Fibroblast of mammary gland (primary cell): Measurements from ENCODE around the gene GRID2.

ENCODE experiments used
- DNase-seq: peaks from one replicate; pipeline ENCODE4 v3.0.0-alpha.2; 2010; ENCODE audit warnings: low read depth
- H3K4me3 ChIP-seq: 2 replicates; pipeline ENCODE4 v1.5.1; 2011; ENCODE audit warnings: low read depth, mild to moderate bottlenecking, low read length, moderate library complexity; ENCODE audit not compliant: control insufficient read depth
- TF ChIP-seq, protein P1 (sequence below): conservative IDR thresholded peaks from 2 replicates; pipeline ENCODE4 v1.5.1; 2011; ENCODE audit warnings: low read depth, low read length, inconsistent platforms; ENCODE audit not compliant: control insufficient read depth, insufficient read depth

Gene GRID2

DNA sequence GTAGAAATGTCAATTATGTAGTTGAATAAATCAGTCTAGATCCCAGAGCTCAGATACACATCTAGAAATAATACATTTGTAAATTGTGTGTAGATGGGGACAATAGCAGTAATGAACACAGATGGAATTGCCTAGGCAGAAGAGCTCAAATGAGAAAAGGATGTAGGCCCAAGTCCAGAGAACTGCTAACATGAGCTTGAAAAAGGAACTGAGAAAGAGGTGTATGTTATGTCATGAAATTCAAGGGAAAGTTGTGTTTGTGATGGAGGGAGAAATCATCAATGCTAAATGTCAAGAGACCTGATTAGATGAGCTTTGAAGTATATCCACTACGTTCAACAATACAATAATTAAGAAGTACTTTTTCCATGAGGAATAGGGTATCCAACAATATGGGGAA lies 1148.2 kb downstream of the GRID2 start:
- DNase-seq = no peak
- TF ChIP-seq, protein P1, sequence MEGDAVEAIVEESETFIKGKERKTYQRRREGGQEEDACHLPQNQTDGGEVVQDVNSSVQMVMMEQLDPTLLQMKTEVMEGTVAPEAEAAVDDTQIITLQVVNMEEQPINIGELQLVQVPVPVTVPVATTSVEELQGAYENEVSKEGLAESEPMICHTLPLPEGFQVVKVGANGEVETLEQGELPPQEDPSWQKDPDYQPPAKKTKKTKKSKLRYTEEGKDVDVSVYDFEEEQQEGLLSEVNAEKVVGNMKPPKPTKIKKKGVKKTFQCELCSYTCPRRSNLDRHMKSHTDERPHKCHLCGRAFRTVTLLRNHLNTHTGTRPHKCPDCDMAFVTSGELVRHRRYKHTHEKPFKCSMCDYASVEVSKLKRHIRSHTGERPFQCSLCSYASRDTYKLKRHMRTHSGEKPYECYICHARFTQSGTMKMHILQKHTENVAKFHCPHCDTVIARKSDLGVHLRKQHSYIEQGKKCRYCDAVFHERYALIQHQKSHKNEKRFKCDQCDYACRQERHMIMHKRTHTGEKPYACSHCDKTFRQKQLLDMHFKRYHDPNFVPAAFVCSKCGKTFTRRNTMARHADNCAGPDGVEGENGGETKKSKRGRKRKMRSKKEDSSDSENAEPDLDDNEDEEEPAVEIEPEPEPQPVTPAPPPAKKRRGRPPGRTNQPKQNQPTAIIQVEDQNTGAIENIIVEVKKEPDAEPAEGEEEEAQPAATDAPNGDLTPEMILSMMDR = no peak
- H3K4me3 ChIP-seq = no peak overlapping the region

GRCh38 chr4:93461541-93461940 lies 1157.8 kb downstream of the GRID2 start:
- H3K4me3 ChIP-seq = no peak overlapping the region
- TF ChIP-seq, protein P1 = no peak
- DNase-seq = no peak

DNA sequence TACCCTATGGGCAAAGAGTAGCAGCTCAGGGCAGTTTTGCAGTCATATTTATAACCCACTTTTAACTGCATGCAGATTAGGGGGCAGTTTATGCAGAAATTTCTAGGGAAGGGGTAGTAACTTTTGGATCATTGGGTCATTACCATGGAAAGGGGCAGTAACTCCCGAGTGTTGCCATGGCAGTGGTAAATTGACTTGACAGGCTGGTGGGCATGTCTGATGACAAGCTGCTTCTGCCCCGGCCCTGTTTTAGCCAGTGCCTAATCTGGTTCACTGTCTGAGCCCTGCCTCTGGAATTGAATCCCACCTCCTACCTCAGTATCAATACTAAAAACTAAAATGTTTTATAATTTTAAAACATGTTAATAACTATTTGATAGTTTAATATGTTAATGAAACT lies 1162.7 kb downstream of the GRID2 start:
- TF ChIP-seq, protein P1 = no peak
- no peak overlapping the region for H3K4me3 ChIP-seq
- DNase-seq = no peak

DNA sequence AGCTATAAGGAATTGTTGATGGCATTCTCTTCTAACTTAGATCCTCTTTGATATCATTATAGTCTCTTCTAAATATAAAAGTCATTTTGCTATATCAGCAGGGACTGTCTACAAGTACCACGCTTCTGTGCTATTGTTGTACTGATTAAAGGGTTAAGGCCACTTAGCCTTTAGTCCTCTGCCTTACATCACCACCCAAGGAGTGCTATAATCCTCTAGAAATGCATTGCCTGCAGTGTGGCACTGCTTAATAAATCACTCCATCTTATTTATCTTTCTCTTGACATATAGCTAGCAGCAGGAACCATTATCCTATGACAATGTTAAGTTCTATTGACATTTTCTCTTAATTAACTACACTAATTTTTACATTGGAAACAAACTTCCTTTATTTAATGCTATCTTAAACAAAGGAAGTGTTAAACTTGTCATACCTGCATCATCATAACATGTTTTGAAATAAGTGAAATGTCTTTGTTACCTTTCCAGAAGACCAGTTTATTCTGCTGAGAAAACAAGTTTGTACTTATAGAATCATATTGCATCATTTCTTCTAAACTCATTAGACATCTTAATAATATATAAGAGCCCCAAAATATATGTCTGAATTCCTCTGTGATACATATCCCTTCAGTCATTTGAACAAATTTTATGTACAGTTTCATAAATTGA lies 1163.9 kb downstream of the GRID2 start:
- no peak overlapping the region for H3K4me3 ChIP-seq
- DNase-seq = no peak
- TF ChIP-seq, protein P1 = no peak

DNA sequence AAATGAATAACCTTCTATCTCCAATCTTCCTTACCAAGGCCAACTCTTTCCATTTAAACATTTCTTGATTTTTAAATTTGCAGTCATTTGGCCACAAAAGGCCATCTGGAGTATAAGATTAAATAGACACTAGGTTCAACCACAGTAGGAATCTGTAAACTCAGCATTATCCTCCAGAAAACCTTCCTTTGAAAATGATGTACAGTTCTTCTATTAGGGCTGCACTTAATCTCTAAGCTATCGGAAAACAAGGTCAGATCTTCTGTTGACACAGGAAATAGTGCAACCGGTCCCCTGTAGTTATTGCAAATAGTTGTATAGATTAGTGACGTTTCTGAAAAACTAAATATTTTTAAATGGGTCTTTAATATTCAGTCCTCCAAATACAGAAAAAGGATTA lies 1165.8 kb downstream of the GRID2 start:
- TF ChIP-seq, protein P1 = no peak
- no peak for DNase-seq
- no peak overlapping the region for H3K4me3 ChIP-seq

DNA sequence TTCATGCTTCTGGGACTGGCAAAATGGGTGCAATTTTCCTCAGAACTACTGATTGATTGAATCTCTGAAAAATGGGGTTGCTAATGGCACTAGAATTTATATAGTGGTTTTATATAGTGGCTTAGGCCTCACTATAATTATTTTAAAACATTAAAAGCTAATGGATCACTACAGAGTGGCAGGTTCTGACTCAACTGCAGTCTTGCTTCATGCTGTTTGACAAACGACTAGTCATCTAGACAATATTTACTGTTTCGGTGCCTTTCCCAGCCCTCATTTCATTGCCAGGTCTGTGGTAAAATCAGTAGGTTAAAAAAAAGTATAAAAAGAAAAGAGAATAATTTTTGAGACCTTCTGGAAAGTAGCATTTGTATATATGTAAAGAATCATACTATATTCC lies 1172.0 kb downstream of the GRID2 start:
- no peak for DNase-seq
- H3K4me3 ChIP-seq = no peak overlapping the region
- TF ChIP-seq, protein P1 = no peak

DNA sequence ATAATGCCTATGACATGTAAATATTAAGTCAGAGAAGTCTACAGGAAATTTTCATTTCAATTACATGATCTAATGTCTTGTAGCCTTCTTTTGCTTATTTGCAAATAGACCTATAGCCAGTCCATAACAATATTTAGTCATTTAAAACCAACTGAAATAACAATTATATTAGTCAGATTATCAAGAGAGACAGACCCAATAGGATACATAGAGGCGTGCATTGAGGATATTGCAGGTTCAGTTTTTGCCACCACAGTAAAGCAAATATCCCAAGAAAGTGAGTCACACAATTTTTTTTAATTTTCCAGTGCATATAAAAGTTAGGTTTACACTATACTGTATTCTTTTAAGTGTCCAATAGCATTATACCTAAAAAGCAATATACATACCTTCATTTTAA lies 1175.0 kb downstream of the GRID2 start:
- TF ChIP-seq, protein P1 = no peak
- no peak overlapping the region for H3K4me3 ChIP-seq
- DNase-seq = no peak
